ENCODE measurements around the gene TEX13C. TPM values are rescaled to one million over a fixed set of nuclear protein-coding genes. Genes with fewer than 3 reads are reported as not detected.

Gene TEX13C
- total RNA-seq, 3 donors from 2014 or later (not counting 1 experiment from before 2014, with no cell fraction given), result not detected

- Mint-ChIP-seq H3K27me3 (ENCODE audit: low read depth in 2 of 2) (no peaks in the 10 kb centered on the region), H3K9me3 (no peaks in the 10 kb centered on the region), H3K27ac (no peak overlapping the region), H3K4me1 (no peaks in the 10 kb centered on the region), H3K4me3 (no peak overlapping the region), H3K36me3 (no peaks in the 10 kb centered on the region)
- Histone ChIP-seq H3K36me3 (ENCODE audit: control insufficient read depth, insufficient read depth, low read length) (no peaks in the 10 kb centered on the region), H3K4me3 (ENCODE audit: low read length) (no peak overlapping the region), H3K27me3 (ENCODE audit: control insufficient read depth, insufficient read depth, low read length) (no peaks in the 10 kb centered on the region), H3K27ac (ENCODE audit: low read length) (no peak overlapping the region), H3K9me3 (ENCODE audit: control insufficient read depth, insufficient read depth, low read length) (no peaks in the 10 kb centered on the region), H3K4me1 (ENCODE audit: control insufficient read depth, insufficient read depth, low read length) (no peaks in the 10 kb centered on the region)
- ATAC-seq (no peak), DNase-seq (no peak)
- intact Hi-C loops (cut with micrococcal nuclease), result no loop called here
- TF ChIP-seq CTCF (IDR thresholded peaks at IDR 0.05), result no peak
- WGBS (ENCODE audit: insufficient coverage), result no CpG with 5 or more reads among the region's 1 CpG
Observed at GRCh38 chrX:125374169-125374568, 54.5 kb downstream of the TEX13C start.

All from natural killer cell (primary cell).